Measurements from ENCODE around the gene ACTA2. TPM values are rescaled to one million over a fixed set of nuclear protein-coding genes. Genes with fewer than 3 reads are reported as not detected.
A peak's percentile ranks its signal among the peaks of the same experiment; 100 is the strongest.

Gene ACTA2
- total RNA-seq, 1 experiment from 2014 or later, result 52.2 TPM

- no peak for DNase-seq (ENCODE audit: low spot score)
- Histone ChIP-seq H3K27ac (ENCODE audit: low read depth, low read length, poor library complexity, severe bottlenecking) (peak overlapping the region; percentile 99), H3K27me3 (replicated peaks; ENCODE audit: insufficient read depth, low read depth, low read length, poor library complexity) (no peaks in the 10 kb centered on the region), H3K9me3 (ENCODE audit: low read depth, low read length, poor library complexity, severe bottlenecking) (no peaks in the 10 kb centered on the region), H3K4me3 (ENCODE audit: low read depth, low read length, poor library complexity, severe bottlenecking) (no peak overlapping the region), H3K36me3 (ENCODE audit: insufficient read depth, low read length, poor library complexity, severe bottlenecking) (no peaks in the 10 kb centered on the region), H3K4me1 (ENCODE audit: insufficient read depth, low read length, poor library complexity, severe bottlenecking) (peaks cover 50% of the 10 kb centered on the region)
- intact Hi-C loops (cut with micrococcal nuclease; ENCODE audit: unreplicated experiment), result no loop called here
- CTCF ChIA-PET, result no interaction called here
- POLR2A ChIA-PET (ENCODE audit: low non-redundant PET), result no interaction called here
- BruUV-seq (replicated peaks), result no TSS peak
- TF ChIP-seq CTCF (conservative IDR thresholded peaks at IDR 0.05; ENCODE audit: low read depth, low read length), result no peak
- TF ChIP-seq EZH2 (IDR thresholded peaks at IDR 0.05; ENCODE audit: borderline replicate concordance, low read depth, low read length, poor library complexity, severe bottlenecking), result no peak
Measured at GRCh38 chr10:88949051-88949450, 3.5 kb downstream of the ACTA2 start.

DNA sequence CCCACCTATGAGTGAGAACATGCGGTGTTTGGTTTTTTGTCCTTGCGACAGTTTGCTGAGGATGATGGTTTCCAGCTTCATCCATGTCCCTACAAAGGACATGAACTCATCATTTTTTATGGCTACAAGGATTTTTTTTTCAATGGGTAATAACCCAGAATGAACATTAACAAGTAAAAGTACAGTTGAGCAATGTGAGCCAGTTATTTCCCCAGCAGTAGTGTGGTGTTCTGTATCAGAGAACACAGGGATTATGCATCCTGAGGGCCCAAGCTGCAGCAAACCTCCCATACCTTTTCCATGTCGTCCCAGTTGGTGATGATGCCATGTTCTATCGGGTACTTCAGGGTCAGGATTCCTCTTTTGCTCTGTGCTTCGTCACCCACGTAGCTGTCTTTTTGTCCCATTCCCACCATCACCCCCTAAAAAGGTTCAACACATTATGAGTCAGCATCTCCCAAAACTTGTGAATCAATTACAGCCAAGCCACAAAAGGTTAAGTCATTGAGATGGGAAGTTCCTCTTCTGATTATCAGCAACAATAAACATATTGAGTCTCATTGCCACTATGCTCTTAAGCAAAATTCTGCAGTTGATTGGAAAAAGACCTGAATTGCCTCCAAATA, 5.5 kb downstream of the ACTA2 start:
- Histone ChIP-seq H3K27me3 (replicated peaks; ENCODE audit: insufficient read depth, low read depth, low read length, poor library complexity) (no peaks in the 10 kb centered on the region), H3K36me3 (ENCODE audit: insufficient read depth, low read length, poor library complexity, severe bottlenecking) (peaks cover 3% of the 10 kb centered on the region), H3K4me1 (ENCODE audit: insufficient read depth, low read length, poor library complexity, severe bottlenecking) (peaks cover 30% of the 10 kb centered on the region), H3K4me3 (ENCODE audit: low read depth, low read length, poor library complexity, severe bottlenecking) (no peak overlapping the region), H3K9me3 (ENCODE audit: low read depth, low read length, poor library complexity, severe bottlenecking) (no peaks in the 10 kb centered on the region), H3K27ac (ENCODE audit: low read depth, low read length, poor library complexity, severe bottlenecking) (no peak overlapping the region)
- TF ChIP-seq CTCF (conservative IDR thresholded peaks at IDR 0.05; ENCODE audit: low read depth, low read length) (no peak), EZH2 (IDR thresholded peaks at IDR 0.05; ENCODE audit: borderline replicate concordance, low read depth, low read length, poor library complexity, severe bottlenecking) (no peak)
- intact Hi-C loops (cut with micrococcal nuclease; ENCODE audit: unreplicated experiment), result no loop called here
- DNase-seq (ENCODE audit: low spot score), result no peak
- CTCF ChIA-PET, result no interaction called here
- POLR2A ChIA-PET (ENCODE audit: low non-redundant PET), result no interaction called here
- BruUV-seq (replicated peaks), result no TSS peak

- POLR2A ChIA-PET (ENCODE audit: low non-redundant PET), result no interaction called here
- Histone ChIP-seq H3K4me3 (ENCODE audit: low read depth, low read length, poor library complexity, severe bottlenecking) (no peak overlapping the region), H3K36me3 (ENCODE audit: insufficient read depth, low read length, poor library complexity, severe bottlenecking) (peaks cover 9% of the 10 kb centered on the region), H3K27ac (ENCODE audit: low read depth, low read length, poor library complexity, severe bottlenecking) (no peak overlapping the region), H3K27me3 (replicated peaks; ENCODE audit: insufficient read depth, low read depth, low read length, poor library complexity) (no peaks in the 10 kb centered on the region), H3K9me3 (ENCODE audit: low read depth, low read length, poor library complexity, severe bottlenecking) (no peaks in the 10 kb centered on the region), H3K4me1 (ENCODE audit: insufficient read depth, low read length, poor library complexity, severe bottlenecking) (peaks cover 23% of the 10 kb centered on the region)
- CTCF ChIA-PET, result interaction anchor here (0.9 kb wide), 1 partner anchor 41 kb away, joined by 3 read pairs; no protein-coding TSS in a partner anchor
- no TSS peak for BruUV-seq (replicated peaks)
- intact Hi-C loops (cut with micrococcal nuclease; ENCODE audit: unreplicated experiment), result no loop called here
- no peak for TF ChIP-seq EZH2 (IDR thresholded peaks at IDR 0.05; ENCODE audit: borderline replicate concordance, low read depth, low read length, poor library complexity, severe bottlenecking)
- TF ChIP-seq CTCF (conservative IDR thresholded peaks at IDR 0.05; ENCODE audit: low read depth, low read length), result no peak
- DNase-seq (ENCODE audit: low spot score), result no peak
Measured at GRCh38 chr10:88946200-88946599, 6.4 kb downstream of the ACTA2 start.

All from A673 (cell line).